Activated effector memory CD4-positive, alpha-beta T cell treated with anti-CD3 and anti-CD28 coated beads, Interleukin-2, amount 50 U/mL, for 16 hours (primary cell): ENCODE results near the gene POLK.
"Not testable (repeated sequence)": the region's sequence is repeated elsewhere in the genome, so short reads cannot be mapped to it uniquely, and the experiment has no call there.

Source experiments
- DNase-seq: peaks from one replicate; pipeline ENCODE4 v3.0.0-alpha.2; 2020

Gene POLK

GRCh38 chr5:75551471-75551870, 39.8 kb downstream of the POLK start:
- no peak for DNase-seq

GRCh38 chr5:75552764-75553163, 41.1 kb downstream of the POLK start:
- no peak for DNase-seq

- DNase-seq = no peak
Measured at GRCh38 chr5:75553358-75553757, 41.7 kb downstream of the POLK start.

GRCh38 chr5:75558221-75558620, 46.5 kb downstream of the POLK start:
- no peak for DNase-seq

- DNase-seq = no peak
Measured at GRCh38 chr5:75558981-75559632, 47.4 kb downstream of the POLK start.

GRCh38 chr5:75560655-75561054, 49.0 kb downstream of the POLK start:
- DNase-seq = not testable (repeated sequence)

GRCh38 chr5:75565991-75566709, 54.5 kb downstream of the POLK start:
- DNase-seq = peak; percentile 68

- DNase-seq = peak; percentile 80
Measured at GRCh38 chr5:75566710-75567309, 55.1 kb downstream of the POLK start.

- no peak for DNase-seq
Measured at GRCh38 chr5:75567710-75568109, 56.0 kb downstream of the POLK start.

- no peak for DNase-seq
Measured at GRCh38 chr5:75568202-75568601, 56.5 kb downstream of the POLK start.

- no peak for DNase-seq
Measured at GRCh38 chr5:75571547-75571946, 59.9 kb downstream of the POLK start.

- no peak for DNase-seq
Measured at GRCh38 chr5:75574791-75575190, 63.1 kb downstream of the POLK start.

- DNase-seq = not testable (repeated sequence)
Measured at GRCh38 chr5:75578280-75578679, 66.6 kb downstream of the POLK start.

- no peak for DNase-seq
Measured at GRCh38 chr5:75584641-75585040, 73.0 kb downstream of the POLK start.

- no peak for DNase-seq
Measured at GRCh38 chr5:75588666-75589065, 77.0 kb downstream of the POLK start.

- no peak for DNase-seq
Measured at GRCh38 chr5:75600535-75600934, 88.8 kb downstream of the POLK start.

- DNase-seq = no peak
Measured at GRCh38 chr5:75601567-75601966, 89.9 kb downstream of the POLK start.

- DNase-seq = no peak
Measured at GRCh38 chr5:75601996-75602395, 90.3 kb downstream of the POLK start.

GRCh38 chr5:75603371-75603770, 91.7 kb downstream of the POLK start:
- DNase-seq = no peak

- DNase-seq = no peak
Measured at GRCh38 chr5:75603821-75604220, 92.1 kb downstream of the POLK start.

GRCh38 chr5:75607341-75607740, 95.7 kb downstream of the POLK start:
- not testable (repeated sequence) for DNase-seq

GRCh38 chr5:75608870-75609269, 97.2 kb downstream of the POLK start:
- no peak for DNase-seq

- no peak for DNase-seq
Measured at GRCh38 chr5:75610201-75610600, 98.5 kb downstream of the POLK start.

- DNase-seq = not testable (repeated sequence)
Measured at GRCh38 chr5:75610859-75611310, 99.2 kb downstream of the POLK start.
